IPS-18c (cell line): Measurements from ENCODE around the gene SCGB1D1.
"Not testable (repeated sequence)": the region's sequence is repeated elsewhere in the genome, so short reads cannot be mapped to it uniquely, and the experiment has no call there.

Experiments
- H3K4me3 ChIP-seq: 2 replicates; pipeline ENCODE4 v1.7.0; 2013; ENCODE audit warnings: low read depth, mild to moderate bottlenecking, low read length, moderate library complexity; ENCODE audit not compliant: insufficient read depth
- H3K9me3 ChIP-seq: one replicate; pipeline ENCODE4 v1.6.1; 2013; ENCODE audit warnings: mild to moderate bottlenecking, low read length, moderate library complexity; ENCODE audit not compliant: control insufficient read depth, insufficient read depth

The SCGB1D1 gene

DNA sequence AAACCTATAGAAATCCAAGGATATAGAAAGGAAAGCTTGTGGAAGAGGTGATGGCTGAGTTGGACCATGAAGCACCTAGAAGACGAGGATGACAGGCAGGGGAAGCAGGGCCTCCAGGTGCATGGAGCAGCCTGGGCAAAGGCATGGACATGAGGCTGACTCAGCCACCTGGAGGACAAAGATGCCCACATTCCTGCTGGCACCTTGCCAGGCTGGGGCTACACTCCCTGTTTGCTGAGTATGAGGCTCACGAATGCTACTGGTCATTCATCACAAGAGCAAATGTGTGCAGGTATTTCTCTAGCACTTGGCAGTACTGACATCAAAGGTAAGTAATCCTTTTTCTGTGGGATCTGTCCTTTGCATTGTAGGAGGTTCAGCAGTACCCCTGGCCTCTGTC is 11.4 kb downstream of the SCGB1D1 start:
- H3K4me3 ChIP-seq: no peak overlapping the region

DNA sequence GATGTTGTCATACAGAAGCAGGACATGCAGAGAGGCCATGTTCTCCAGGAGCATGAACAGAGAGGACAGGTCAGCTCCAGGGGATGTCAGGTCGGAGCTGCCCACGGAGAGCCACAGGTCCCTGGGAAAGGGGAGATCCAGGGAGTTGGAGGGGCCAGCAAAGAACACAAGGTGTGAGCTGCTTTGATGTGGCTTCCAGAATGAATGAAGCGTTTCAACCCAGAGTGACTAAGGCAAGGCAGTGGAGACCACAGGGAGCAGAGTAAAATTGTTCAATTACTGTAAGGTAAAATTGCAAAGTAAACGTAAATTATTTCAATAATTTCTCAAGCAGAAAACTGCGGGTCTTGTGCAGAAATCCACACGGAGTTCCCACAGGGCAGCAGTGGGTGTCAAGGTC is 12.9 kb downstream of the SCGB1D1 start:
- no peak overlapping the region for H3K4me3 ChIP-seq

More for the DNA sequence above, 11.4 kb downstream of the SCGB1D1 start:
- no peaks in the 10 kb centered on the region for H3K9me3 ChIP-seq

DNA sequence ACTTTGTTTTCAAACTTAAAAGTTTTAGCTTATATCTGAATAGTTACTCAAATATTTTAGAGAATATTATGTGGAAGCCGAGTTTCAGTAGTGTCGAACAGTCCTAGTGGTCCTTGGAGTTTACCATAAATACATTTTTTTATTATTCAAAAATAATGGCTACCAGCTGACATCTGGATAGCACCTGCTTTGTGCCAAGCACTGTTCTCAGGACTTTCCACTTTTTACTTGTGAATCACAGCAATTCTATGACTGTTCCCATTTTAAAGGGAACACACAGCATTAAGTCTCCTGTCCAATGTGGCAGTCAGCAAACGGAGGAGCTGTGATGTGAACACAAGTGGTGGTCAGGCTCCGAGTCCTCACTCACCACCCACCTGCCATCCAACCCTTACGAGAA is 14.4 kb downstream of the SCGB1D1 start:
- H3K9me3 ChIP-seq: no peaks in the 10 kb centered on the region
- no peak overlapping the region for H3K4me3 ChIP-seq

More for the DNA sequence above, 12.9 kb downstream of the SCGB1D1 start:
- H3K9me3 ChIP-seq: no peaks in the 10 kb centered on the region

DNA sequence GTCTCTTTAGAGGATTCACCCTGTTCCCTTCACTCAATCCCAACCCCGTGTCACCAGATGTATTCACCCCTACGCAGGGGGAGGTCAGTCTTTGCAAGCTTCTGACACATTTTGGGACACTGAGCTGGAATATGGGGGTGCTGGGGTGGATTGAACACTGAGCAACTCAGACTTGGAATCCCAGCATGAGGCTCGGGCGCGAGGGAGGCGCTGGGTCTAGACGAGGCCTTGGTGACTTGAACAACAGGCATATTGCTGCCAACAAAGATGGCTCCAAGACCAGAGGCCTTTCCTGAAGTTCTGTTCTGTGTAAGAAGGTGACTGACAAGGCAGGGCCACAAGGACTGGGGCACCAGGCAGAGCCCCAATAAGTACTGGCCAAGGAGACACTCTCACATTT is 15.4 kb downstream of the SCGB1D1 start:
- Histone ChIP-seq H3K4me3 (no peak overlapping the region), H3K9me3 (no peaks in the 10 kb centered on the region)

DNA sequence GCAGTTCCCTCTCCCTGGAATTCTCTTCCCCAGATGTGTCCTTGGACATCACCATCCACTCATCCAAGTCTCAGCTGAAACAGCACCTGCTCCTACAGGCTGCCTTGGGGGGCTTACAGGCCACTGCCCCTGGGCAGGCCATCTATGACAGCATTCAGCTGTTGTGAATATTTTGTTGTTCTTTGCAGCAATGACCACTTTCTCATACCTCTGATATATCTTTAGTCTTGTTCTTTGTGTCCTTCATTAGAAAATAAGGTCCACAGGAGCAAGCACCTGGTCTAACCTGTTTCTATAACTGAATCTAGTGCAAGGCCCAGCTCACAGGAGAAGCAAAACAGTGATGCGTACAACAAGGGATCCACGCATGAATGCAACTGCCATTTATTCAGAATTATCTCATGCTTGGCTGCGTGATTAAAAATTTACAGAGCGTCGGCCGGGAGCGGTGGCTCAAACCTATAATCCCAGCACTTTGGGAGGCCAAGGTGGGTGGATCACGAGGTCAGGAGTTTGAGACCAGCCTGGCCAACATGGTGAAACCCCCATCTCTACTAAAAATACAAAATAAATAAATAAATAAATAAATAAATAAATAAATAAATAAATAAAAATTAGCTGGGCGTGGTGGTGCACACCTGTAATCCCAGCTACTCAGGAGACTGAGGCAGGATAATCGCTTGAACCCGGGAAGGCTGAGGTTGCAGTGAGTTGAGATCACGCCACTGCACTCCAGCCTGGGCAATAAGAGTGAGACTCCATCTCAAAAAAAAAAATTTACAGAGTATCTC is 16.5 kb downstream of the SCGB1D1 start:
- H3K4me3 ChIP-seq, H3K9me3 ChIP-seq: not testable (repeated sequence)

DNA sequence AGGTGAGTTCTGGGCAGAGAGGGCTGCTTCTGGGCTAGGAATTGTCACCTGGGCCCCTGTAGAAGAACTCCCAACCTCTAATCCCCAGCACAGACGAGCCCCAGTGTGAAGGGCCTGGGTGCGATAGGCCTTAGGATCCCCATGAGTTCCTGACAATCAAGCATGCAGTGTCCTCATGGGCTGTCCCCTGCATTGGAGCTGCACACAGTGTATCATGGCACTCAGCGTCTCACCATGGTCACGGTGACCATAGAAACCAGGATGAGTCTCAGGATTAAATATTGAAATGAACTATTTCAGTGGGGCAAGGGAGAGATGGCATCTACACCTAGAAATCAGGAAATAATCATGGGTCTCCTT is 18.7 kb downstream of the SCGB1D1 start:
- no peaks in the 10 kb centered on the region for H3K9me3 ChIP-seq
- no peak overlapping the region for H3K4me3 ChIP-seq

DNA sequence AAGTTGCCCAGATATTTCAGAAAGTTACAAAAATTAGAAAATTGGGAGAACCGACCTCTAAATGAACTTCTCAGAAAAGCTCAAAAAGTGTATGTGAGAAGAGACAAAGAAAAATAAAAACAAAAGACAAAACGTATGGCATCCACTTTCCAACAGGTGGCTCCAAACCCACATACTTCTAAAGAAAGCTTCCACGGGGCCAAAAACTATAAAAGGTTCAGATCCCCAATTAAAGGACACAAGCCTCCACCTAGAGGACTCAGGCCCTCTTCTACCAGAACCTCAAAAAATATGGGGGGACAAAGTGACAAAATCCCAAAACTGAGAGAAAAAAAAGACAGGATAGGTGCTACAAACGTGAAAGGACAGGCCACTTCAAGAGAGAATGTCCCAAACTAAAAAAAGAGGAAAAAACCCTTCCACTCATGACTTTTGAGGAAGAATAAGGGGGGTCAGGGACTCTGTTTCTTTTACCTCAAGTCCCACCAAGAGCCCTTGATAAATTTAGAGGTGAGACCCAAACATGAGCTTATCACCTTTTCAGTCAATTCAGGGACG is 27.3 kb downstream of the SCGB1D1 start:
- Histone ChIP-seq H3K4me3 (no peak overlapping the region), H3K9me3 (no peaks in the 10 kb centered on the region)

DNA sequence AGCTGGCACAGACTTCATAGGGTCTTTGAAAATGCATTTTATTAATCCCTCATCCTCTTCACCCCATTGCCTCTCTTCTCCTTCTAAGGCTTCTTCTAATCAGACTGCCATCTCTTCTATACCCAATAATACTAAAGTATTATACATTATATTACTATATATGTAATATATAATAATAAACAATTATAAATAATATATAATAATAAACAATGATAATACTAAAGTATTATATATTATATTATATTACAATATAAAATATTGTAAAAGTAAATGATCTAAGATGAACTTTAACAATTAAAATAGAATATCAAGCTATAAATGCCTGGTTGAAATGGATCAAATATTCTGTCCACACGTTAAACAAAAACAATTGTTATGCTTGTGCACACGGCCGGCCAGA is 31.5 kb downstream of the SCGB1D1 start:
- Histone ChIP-seq H3K9me3 (peaks cover 5% of the 10 kb centered on the region), H3K4me3 (no peak overlapping the region)

DNA sequence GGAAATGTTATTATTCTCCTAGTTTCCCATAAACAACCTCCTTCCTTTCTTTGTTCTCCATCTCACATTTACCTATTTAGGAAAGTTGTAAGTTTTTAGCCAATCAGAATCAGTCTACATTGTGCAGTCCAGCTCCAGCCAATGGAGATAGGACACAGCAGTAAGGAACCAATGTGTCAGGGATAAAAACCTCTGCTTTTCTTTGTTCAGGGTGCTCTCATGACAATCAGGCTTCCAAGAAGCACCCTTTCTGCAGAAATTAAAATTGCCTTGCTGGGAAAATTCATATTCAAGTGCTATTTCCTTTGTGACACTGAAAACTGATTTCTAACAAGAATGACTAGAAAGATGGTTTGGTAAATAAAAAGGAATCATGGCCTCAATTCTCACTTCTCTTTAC is 33.1 kb downstream of the SCGB1D1 start:
- Histone ChIP-seq H3K9me3 (peaks cover 5% of the 10 kb centered on the region), H3K4me3 (no peak overlapping the region)

DNA sequence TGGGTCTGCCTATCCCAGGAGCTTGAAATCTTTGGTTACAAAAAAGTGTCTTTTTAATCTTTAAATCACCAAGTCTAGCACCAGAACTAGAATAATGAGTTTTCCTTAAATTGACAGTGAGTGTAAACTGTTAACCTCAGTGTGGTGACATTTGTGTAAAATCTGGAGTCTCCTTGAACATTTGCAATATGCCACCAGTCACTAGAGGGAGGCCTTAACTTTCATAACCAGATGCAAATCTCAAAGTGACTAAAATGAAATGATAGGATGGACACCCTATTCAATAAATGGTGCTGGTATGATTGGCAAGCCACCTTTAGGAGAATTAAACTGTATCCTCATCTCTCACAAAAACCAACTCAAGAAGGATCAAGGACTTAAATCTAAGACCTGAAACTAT is 43.7 kb downstream of the SCGB1D1 start:
- H3K9me3 ChIP-seq: no peaks in the 10 kb centered on the region
- no peak overlapping the region for H3K4me3 ChIP-seq

DNA sequence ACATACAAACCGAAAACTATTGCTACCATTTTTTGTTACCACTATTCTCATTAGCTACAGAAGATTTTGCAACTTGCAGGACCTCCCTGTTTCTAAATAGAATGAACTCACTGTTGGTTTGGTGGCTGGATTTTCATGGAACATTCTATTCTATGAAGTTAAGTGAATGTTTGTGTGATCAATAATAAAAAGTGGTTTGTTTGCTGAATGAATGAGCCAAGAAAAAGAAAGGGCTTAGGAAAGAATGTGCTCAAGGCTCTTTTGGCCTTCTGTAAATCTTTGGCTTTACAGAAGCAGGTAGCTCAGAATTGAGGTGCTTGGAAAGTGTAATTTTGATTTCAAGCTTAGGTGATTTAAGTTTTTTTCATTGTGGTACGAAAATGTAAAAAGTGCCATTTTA is 46.2 kb downstream of the SCGB1D1 start:
- H3K9me3 ChIP-seq: no peaks in the 10 kb centered on the region
- no peak overlapping the region for H3K4me3 ChIP-seq

DNA sequence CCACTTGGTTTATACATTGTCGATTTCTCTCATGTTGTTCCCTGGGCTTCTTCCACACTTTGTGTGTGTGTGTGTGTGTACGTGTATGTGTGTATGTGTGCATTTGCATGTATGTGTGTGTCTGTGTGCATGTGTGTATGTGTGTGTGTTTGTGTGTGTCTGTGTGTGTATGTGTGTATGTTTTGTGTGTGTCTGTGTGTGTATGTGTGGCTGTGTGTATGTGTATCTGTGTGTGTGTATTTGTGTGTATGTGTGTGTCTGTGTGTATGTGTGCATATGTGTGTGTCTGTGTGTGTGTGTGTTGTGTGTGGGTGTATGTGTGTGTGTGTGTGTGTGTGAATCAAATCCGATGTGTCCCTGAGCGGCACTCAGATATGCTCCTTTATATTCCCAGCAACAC is 47.5 kb downstream of the SCGB1D1 start:
- no peak overlapping the region for H3K4me3 ChIP-seq
- no peaks in the 10 kb centered on the region for H3K9me3 ChIP-seq

DNA sequence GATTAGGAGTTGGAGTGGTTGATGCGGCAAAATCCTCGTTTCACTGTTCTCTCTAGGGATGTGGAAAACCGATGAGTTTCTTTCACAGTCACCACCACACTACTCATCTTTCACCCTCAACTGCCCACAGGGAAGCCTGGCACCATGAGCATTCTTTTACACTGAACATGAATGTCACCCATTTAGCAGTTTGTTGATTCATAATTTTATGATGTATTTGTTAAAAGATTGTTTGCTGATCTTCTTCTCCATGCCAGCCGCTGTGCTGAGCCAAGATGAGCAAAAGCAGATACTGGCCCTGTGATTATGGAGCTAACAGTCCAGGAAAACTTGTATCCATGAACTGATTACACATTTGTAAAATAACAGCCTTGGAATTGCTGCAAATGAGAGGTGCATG is 48.1 kb downstream of the SCGB1D1 start:
- Histone ChIP-seq H3K4me3 (no peak overlapping the region), H3K9me3 (no peaks in the 10 kb centered on the region)

DNA sequence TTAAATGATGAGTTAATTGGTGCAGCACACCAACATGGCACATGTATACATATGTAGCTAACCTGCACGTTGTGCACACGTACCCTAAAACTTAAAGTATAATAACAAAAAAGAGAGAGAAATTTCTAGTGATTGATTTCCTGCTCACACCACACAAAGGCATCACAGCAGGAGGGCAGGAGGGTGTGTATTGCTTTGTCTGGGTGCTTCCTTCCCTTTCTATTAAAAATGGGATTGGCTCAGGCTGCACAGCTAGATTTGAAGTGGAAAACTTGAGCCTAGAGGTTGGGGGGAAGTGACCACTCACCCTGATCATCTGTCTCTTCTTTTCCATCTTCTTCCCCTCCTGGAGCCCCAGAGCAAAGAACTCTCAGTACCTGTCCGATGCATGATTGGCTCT is 51.1 kb downstream of the SCGB1D1 start:
- no peak overlapping the region for H3K4me3 ChIP-seq
- no peaks in the 10 kb centered on the region for H3K9me3 ChIP-seq

DNA sequence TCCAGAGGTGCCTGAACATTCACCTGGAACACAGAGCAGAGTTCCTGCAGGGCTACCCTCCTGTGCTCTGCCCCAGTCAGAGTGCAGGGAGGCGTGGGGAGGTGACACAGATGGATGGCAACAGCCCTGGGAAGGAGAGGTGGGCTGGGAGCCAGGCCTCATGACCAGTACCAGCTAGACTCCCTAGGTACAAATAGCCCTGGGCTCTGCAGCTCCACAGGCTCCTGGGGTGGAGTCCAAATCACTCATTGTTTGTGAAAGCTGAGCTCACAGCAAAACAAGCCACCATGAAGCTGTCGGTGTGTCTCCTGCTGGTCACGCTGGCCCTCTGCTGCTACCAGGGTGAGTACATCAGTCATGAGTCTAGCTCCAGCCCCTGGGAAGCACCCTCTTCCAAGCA is 52.0 kb downstream of the SCGB1D1 start, which contains the start of gene SCGB1D2:
Gene SCGB1D2 (plus strand): TSS at position 219 of the 400 bp plus-strand sequence. CDS start 69 bp downstream, at position 288.
- Histone ChIP-seq H3K9me3 (no peaks in the 10 kb centered on the region), H3K4me3 (no peak within 1 kb of the TSS)
